B cell (primary cell): ENCODE results near the gene PLXNB1. TPM values are rescaled to one million over a fixed set of nuclear protein-coding genes. Genes with fewer than 3 reads are reported as not detected.

Source experiments
- ATAC-seq: fragments of 200-7000 bp; cut with Tn5 transposase; one replicate; pipeline ENCODE4 v1.10.0; 2021; ENCODE audit warnings: low read depth, mild to moderate bottlenecking, moderate number of reproducible peaks, moderate library complexity
- CTCF ChIA-PET: fragments of 350-600 bp; sonication (Branson Sonifier 250); formaldehyde crosslinking; loops from one replicate; lab custom pipeline; 2021; ENCODE audit warnings: antibody characterized with exemption, inconsistent platforms; lab: Charles Lee
- POLR2A ChIA-PET: fragments of 350-600 bp; sonication (Branson Sonifier 250); formaldehyde crosslinking; loops from one replicate; lab custom pipeline; 2021; ENCODE audit warnings: antibody characterized with exemption; lab: Charles Lee
- DNase-seq: peaks from one replicate; pipeline ENCODE4 v3.0.0; 2013
- H2AFZ ChIP-seq: 2 replicates; pipeline ENCODE4 v1.6.1; 2012; ENCODE audit warnings: mild to moderate bottlenecking, low read depth, low read length; ENCODE audit not compliant: insufficient read depth, poor library complexity, severe bottlenecking
- H3K27ac ChIP-seq, 2 donors: 1 replicate in 1 of 2; 2 replicates in 1 of 2; pipeline ENCODE4 v1.5.1; 2012 to 2013; ENCODE audit warnings: low read length in 2 of 2, mild to moderate bottlenecking in 2 of 2, moderate library complexity in 1 of 2
- H3K27me3 ChIP-seq, 4 experiments: fragments of 200-600 bp in 1 of 4; sonication (generic) in 1 of 4; replicated peaks in 1 of 4; 1 replicate in 2 of 4; 2 replicates in 2 of 4; pipeline versions ENCODE4 v1.6.1 to v1.7.0; 2013 to 2016; ENCODE audit warnings: low read length in 3 of 4, mild to moderate bottlenecking in 2 of 4, mixed read lengths in 1 of 4, moderate library complexity in 1 of 4; ENCODE audit not compliant: insufficient read depth in 4 of 4, control insufficient read depth in 3 of 4; ENCODE audit errors: control extremely low read depth in 1 of 4
- H3K36me3 ChIP-seq, 2 experiments: replicated peaks in 1 of 2; 1 replicate in 1 of 2; 2 replicates in 1 of 2; pipeline versions ENCODE4 v1.6.1 to v1.7.1; 2013; ENCODE audit warnings: low read length in 1 of 2; ENCODE audit not compliant: insufficient read depth in 2 of 2, control insufficient read depth in 1 of 2; ENCODE audit errors: control extremely low read depth in 1 of 2, extremely low read depth in 1 of 2
- H3K4me1 ChIP-seq, 2 donors: fragments of 200-600 bp in 1 of 2; sonication (generic) in 1 of 2; 1 replicate in 1 of 2; 2 replicates in 1 of 2; pipeline versions ENCODE4 v1.5.1 to v1.6.1; 2013 to 2017; ENCODE audit warnings: low read length in 2 of 2; ENCODE audit not compliant: control insufficient read depth in 2 of 2, insufficient read depth in 2 of 2
- H3K4me2 ChIP-seq: replicated peaks from 2 replicates; pipeline ENCODE3; 2012; ENCODE audit warnings: mild to moderate bottlenecking, low read depth, low read length; ENCODE audit not compliant: poor library complexity, severe bottlenecking
- H3K4me3 ChIP-seq, 5 experiments: fragments of 200-600 bp in 1 of 5; sonication (generic) in 1 of 5; 1 replicate in 3 of 5; 2 replicates in 2 of 5; pipeline versions ENCODE4 v1.5.1 to v1.7.0; 2011 to 2016; ENCODE audit warnings: low read length in 4 of 5, mild to moderate bottlenecking in 4 of 5, low read depth in 2 of 5, control low read depth in 1 of 5, moderate library complexity in 1 of 5; ENCODE audit not compliant: insufficient read depth in 1 of 5; ENCODE audit errors: control extremely low read depth in 1 of 5, extremely low read depth in 1 of 5
- H3K79me2 ChIP-seq: fragments of 200-600 bp; sonication (generic); one replicate; pipeline ENCODE4 v1.6.0; 2016; ENCODE audit warnings: low read length; ENCODE audit not compliant: control insufficient read depth, insufficient read depth
- H3K9ac ChIP-seq: fragments of 200-600 bp; sonication (generic); 2 replicates; pipeline ENCODE4 v1.6.1; 2017; ENCODE audit warnings: mild to moderate bottlenecking, low read length, moderate library complexity
- H3K9me3 ChIP-seq, 3 donors: one replicate each; pipeline versions ENCODE4 v1.6.1 to v1.7.1; 2013; ENCODE audit warnings: low read length in 2 of 3; ENCODE audit not compliant: control insufficient read depth in 2 of 3, insufficient read depth in 1 of 3; ENCODE audit errors: control extremely low read depth in 1 of 3
- H4K20me1 ChIP-seq: 2 replicates; pipeline ENCODE4 v1.6.0; 2012; ENCODE audit warnings: mild to moderate bottlenecking, low read length; ENCODE audit not compliant: insufficient read depth, control insufficient read depth, poor library complexity, severe bottlenecking
- H3K27ac Mint-ChIP-seq: one replicate; pipeline ENCODE4 v1.8.0; 2021; ENCODE audit warnings: mixed read lengths
- H3K27me3 Mint-ChIP-seq: one replicate; pipeline ENCODE4 v1.8.0; 2021; ENCODE audit warnings: mixed read lengths
- H3K4me1 Mint-ChIP-seq: one replicate; pipeline ENCODE4 v1.8.0; 2021; ENCODE audit warnings: mixed read lengths
- H3K4me3 Mint-ChIP-seq: one replicate; pipeline ENCODE4 v1.8.0; 2021; ENCODE audit warnings: mixed read lengths
- H3K9me3 Mint-ChIP-seq: one replicate; pipeline ENCODE4 v1.8.0; 2022; ENCODE audit warnings: mixed read lengths; ENCODE audit not compliant: insufficient read depth
- CTCF ChIP-seq: fragments of 200-600 bp; IDR thresholded peaks from one replicate; pipeline ENCODE4 v1.8.0; 2022; ENCODE audit warnings: antibody characterized with exemption, mild to moderate bottlenecking
- EZH2 ChIP-seq: IDR thresholded peaks from 2 replicates; pipeline ENCODE4 v1.6.1; 2012; ENCODE audit warnings: borderline replicate concordance, low read depth, mild to moderate bottlenecking, moderate library complexity, low read length; ENCODE audit not compliant: insufficient read depth, poor library complexity, severe bottlenecking
- WGBS: methylation state at CpG from one replicate; pipeline ENCODE4 v1.1.5; 2013; ENCODE audit warnings: missing lambda C conversion rate; ENCODE audit not compliant: insufficient coverage; 5-methylcytosine and 5-hydroxymethylcytosine counted together
- intact Hi-C: fragments of 100-400 bp; cut with micrococcal nuclease; formaldehyde crosslinking; loops from one replicate; pipeline ENCODE4 v1.10.0; 2022
- polyA plus RNA-seq: library from polyadenylated mRNA; depleted of rRNA; stranded (reverse); fragments of >200 nt; gene quantifications from 2 replicates; pipeline ENCODE4 v1.2.3, GENCODE V29; 2012
- total RNA-seq, 2 donors: library from RNA; stranded (reverse); fragments of 120-200 nt in 1 of 2; gene quantifications; 1 replicate in 1 of 2; 2 replicates in 1 of 2; pipeline versions ENCODE4 v1.2.3 to v1.2.4, GENCODE V29; 2013 to 2022

The PLXNB1 gene
- total and polyA plus RNA-seq, 2 donors (not counting 1 experiment from before 2014, with no cell fraction given) = 0.95 to 5.0 TPM

GRCh38 chr3:48467473-48468267, 37.8 kb upstream of the PLXNB1 start:
- Histone ChIP-seq H3K4me1 (peaks cover 61 to 70% of the 10 kb centered on the region in 2 donors), H4K20me1 (peaks cover 35% of the 10 kb centered on the region), H3K4me3 (peak overlapping the region in 4 of 5 experiments; percentile 82 to 92 (median 90)), H3K9me3 (no peaks in the 10 kb centered on the region), H2AFZ (no peak overlapping the region), H3K9ac (peak overlapping the region; percentile 90), H3K36me3 (peaks cover 0 to 37% of the 10 kb centered on the region in 2 experiments), H3K79me2 (peaks cover 77% of the 10 kb centered on the region), H3K4me2 (peak overlapping the region; percentile 95), H3K27ac (peak overlapping the region; percentile 96 to 99), H3K27me3 (no peaks in the 10 kb centered on the region)
- intact Hi-C loops = loop anchor here (10.0 kb wide), 1 partner anchor 217 kb away; the partner anchor contains the start of gene NCKIPSD
- 85% methylated on average over 2 of the region's 7 CpGs for WGBS
- TF ChIP-seq EZH2 = no peak
- no peak for TF ChIP-seq CTCF
- no peak for ATAC-seq
- Mint-ChIP-seq H3K4me3 (peak overlapping the region; percentile 94), H3K27me3 (no peaks in the 10 kb centered on the region), H3K27ac (peak overlapping the region; percentile 94), H3K9me3 (no peaks in the 10 kb centered on the region), H3K4me1 (peaks cover 56% of the 10 kb centered on the region)
- POLR2A ChIA-PET = interaction anchor here (0.6 to 2.6 kb wide), 6 partner anchors 9 to 227 kb away, joined by 3 to 20 read pairs (median 8); partner anchors contain the start of gene ZNF589
- CTCF ChIA-PET = interaction anchor here (1.1 to 17.7 kb wide), 6 partner anchors 9 to 82 kb away, joined by 3 to 240 read pairs (median 8); partner anchors contain the start of gene SHISA5
- no peak for DNase-seq

DNA sequence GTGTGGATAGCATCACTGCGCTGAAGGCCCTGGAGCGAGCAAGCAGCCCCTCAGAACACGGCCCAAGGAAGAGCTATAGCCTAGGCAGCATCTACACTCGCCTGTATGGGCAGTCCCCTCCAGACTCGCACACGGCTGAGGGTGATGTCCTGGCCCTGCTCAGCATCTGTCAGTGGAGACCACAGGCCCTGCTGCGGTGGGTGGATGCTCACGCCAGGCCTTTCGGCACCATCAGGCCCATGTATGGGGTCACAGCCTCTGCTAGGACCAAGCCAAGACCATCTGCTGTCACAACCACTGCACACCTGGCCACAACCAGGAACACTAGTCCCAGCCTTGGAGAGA, 37.2 kb upstream of the PLXNB1 start:
- Histone ChIP-seq H4K20me1 (peaks cover 35% of the 10 kb centered on the region), H3K27me3 (no peaks in the 10 kb centered on the region), H3K9ac (peak overlapping the region; percentile 90), H2AFZ (no peak overlapping the region), H3K36me3 (peaks cover 0 to 37% of the 10 kb centered on the region in 2 experiments), H3K9me3 (no peaks in the 10 kb centered on the region), H3K79me2 (peaks cover 71% of the 10 kb centered on the region), H3K4me3 (peak overlapping the region; percentile 16 to 92 (median 88)), H3K4me1 (peaks cover 61 to 66% of the 10 kb centered on the region in 2 donors), H3K27ac (peak overlapping the region; percentile 96 to 99), H3K4me2 (peak overlapping the region; percentile 95)
- POLR2A ChIA-PET = interaction anchor here (0.6 to 2.6 kb wide), 8 partner anchors 10 to 226 kb away, joined by 3 to 20 read pairs (median 8); partner anchors contain the start of genes ATRIP and ZNF589
- no peaks in the 10 kb centered on the region for H3K27me3 Mint-ChIP-seq
- TF ChIP-seq CTCF (no peak), EZH2 (no peak)
- peaks cover 55% of the 10 kb centered on the region for H3K4me1 Mint-ChIP-seq
- H3K4me3 Mint-ChIP-seq = peak overlapping the region; percentile 94
- CTCF ChIA-PET = interaction anchor here (1.3 to 17.7 kb wide), 5 partner anchors 11 to 82 kb away, joined by 5 to 240 read pairs (median 12); partner anchors contain the start of gene SHISA5
- H3K9me3 Mint-ChIP-seq = no peaks in the 10 kb centered on the region
- 90% methylated on average over 9 of the region's 9 CpGs for WGBS
- H3K27ac Mint-ChIP-seq = peak overlapping the region; percentile 94
- ATAC-seq (no peak), DNase-seq (no peak)
- intact Hi-C loops = loop anchor here (10.0 kb wide), 1 partner anchor 218 kb away; the partner anchor contains the start of gene NCKIPSD
